ENCODE measurements around the gene IL25. TPM values are rescaled to one million over a fixed set of nuclear protein-coding genes. Genes with fewer than 3 reads are reported as not detected.

IL25 gene
- total RNA-seq, 1 donor from 2014 or later = not detected

DNA sequence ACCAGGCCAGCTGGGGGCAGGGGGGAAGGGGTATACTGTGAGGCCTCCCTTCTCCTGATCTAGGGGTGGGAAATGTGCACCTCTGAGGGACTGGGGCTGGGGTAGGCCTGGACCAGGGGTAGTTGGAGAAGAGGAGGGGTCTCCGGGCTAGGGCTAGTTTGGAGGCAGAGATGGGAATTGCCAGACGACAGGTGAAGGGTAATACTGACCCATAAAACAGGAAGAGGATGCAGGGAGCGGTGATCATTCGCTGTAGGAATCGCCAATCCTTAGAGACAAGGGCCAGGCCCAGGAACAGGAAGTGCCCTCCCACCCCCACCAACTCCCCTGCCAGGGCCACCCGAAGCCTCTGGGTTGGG is 24.3 kb upstream of the IL25 start:
- no peak for DNase-seq (ENCODE audit: low read depth)
- TF ChIP-seq, protein P1, sequence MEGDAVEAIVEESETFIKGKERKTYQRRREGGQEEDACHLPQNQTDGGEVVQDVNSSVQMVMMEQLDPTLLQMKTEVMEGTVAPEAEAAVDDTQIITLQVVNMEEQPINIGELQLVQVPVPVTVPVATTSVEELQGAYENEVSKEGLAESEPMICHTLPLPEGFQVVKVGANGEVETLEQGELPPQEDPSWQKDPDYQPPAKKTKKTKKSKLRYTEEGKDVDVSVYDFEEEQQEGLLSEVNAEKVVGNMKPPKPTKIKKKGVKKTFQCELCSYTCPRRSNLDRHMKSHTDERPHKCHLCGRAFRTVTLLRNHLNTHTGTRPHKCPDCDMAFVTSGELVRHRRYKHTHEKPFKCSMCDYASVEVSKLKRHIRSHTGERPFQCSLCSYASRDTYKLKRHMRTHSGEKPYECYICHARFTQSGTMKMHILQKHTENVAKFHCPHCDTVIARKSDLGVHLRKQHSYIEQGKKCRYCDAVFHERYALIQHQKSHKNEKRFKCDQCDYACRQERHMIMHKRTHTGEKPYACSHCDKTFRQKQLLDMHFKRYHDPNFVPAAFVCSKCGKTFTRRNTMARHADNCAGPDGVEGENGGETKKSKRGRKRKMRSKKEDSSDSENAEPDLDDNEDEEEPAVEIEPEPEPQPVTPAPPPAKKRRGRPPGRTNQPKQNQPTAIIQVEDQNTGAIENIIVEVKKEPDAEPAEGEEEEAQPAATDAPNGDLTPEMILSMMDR (conservative IDR thresholded peaks at IDR 0.05; ENCODE audit: low read depth, low read length) = no peak
- H3K4me3 ChIP-seq (ENCODE audit: low read depth, low read length) = no peak overlapping the region

DNA sequence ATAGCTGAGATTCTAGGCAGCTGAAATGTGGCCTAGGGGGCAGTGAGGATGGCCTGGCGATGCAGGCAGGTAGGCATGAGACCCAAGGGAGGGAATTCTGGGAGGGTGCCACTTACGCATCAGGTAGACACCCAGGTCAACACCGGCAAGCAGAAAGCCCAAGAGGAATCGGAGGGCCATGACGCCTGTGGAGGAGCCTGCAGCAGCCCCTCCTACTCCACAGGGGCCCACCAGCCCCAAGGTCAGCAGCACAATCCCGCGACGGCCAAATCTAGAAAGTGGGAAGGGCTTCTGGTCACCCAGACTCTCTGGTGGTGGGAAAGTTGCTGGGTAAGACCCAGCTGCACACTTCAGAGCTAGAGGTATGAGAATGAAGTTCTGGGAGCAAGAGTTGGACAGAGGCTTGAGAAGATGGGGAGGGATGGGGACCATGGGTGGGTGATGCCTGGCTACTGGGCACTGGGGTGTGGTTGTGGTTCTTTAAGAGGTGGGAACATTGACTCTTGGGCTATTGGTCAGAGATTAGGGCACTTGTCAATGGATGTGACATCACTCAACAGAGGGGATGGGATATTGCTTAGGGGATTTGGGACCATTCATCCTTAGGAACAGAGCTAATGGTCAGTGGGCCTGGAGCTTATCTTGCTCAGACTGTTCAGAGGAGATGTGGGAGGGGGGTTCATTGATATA is 23.3 kb upstream of the IL25 start:
- no peak for DNase-seq (ENCODE audit: low read depth)
- TF ChIP-seq, protein P1 (conservative IDR thresholded peaks at IDR 0.05; ENCODE audit: low read depth, low read length) = no peak
- no peak overlapping the region for H3K4me3 ChIP-seq (ENCODE audit: low read depth, low read length)

DNA sequence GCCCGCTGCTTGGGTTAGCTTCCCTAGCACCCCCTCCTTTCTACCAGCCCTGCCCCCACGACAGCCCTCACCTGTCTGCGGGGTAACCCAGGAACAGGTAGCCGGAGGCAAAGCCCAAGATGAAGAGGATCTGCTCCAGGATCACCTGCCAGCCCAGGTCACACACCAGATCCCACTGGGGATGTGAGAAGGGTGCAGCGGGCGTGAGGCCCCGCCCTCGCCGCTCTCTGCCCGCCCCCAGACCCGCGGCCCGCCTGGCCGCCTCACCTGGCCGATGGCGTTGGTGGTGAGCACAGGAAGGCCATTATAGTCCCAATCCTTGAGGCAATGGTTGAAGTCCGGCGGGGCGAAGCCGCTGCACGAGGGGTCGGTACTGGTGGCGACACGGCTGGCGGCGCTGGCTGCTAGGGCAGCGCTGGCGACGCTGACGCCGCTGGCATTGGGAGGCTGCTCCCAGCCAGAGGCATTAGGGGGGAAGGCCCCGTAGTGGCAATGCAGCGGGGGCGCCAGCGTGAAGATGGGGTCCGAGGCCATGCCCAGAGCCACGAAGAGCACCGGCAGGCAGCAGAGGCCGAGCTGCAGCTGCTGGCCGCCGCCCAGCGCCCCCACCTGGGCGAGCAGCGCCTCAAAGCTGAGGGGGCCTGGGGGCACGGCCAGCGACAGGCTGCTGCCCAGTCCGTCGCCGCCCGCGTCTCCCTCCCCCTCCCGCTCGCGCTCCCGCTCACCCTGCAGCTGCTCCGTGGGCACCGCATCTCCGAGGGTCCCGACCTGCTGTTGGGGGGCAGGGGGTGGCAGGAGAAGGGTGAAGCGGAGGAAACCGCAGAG is 20.7 kb upstream of the IL25 start:
- TF ChIP-seq, protein P1 (conservative IDR thresholded peaks at IDR 0.05; ENCODE audit: low read depth, low read length) = peak; percentile 21
- DNase-seq (ENCODE audit: low read depth) = no peak
- peak overlapping the region; percentile 64 for H3K4me3 ChIP-seq (ENCODE audit: low read depth, low read length)

DNA sequence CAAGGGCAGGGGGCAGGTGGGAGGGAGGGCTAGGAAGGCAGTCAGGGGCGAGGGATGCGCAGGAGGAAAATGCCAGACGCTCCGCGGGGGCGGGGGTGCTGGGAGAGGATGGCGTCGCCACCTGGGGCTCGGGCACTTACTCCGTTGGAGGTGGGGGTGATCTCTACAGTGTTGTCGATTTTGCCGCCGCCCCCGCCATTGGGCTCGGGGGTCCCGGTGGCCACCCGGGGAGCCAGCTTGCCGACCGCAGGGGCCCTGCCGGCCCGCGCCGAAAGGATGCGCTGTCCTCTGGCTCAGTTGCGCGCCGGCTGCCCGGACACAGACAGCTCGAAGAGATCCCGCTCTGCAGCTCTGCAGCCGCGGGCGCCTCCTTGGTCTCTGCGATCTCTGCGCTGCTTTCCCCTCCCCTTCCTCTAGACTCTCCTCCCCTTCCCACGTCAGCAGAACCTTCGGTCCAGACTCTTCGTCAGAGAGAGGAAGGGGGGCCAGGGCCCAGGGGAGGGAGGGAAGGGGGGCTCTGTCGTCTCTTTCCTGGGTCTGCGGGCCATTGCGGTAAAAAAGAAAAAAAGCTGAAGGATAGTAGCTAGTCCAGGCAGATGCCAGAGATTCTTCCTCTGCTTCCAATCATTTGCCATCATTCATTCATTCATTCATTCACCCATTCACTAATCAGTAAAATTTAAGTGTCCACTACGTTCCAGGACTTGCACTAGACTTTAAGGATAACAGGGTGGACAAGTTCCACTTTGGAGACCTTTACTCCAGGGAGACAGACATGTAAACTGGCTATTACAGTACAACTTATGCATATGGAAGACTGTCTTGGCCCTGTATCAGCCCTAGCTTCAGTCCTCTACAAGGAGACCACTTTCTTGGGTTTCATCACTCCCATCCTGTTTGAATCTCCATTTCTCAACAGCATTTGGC is 19.8 kb upstream of the IL25 start, which contains the start of gene SLC22A17:
SLC22A17 (minus strand) TSS at position 382 of the 927 bp plus-strand sequence.
- DNase-seq (ENCODE audit: low read depth) = no peak
- TF ChIP-seq, protein P1 (conservative IDR thresholded peaks at IDR 0.05; ENCODE audit: low read depth, low read length) = no peak
- H3K4me3 ChIP-seq (ENCODE audit: low read depth, low read length) = peak within 1 kb of the TSS; percentile 64

DNA sequence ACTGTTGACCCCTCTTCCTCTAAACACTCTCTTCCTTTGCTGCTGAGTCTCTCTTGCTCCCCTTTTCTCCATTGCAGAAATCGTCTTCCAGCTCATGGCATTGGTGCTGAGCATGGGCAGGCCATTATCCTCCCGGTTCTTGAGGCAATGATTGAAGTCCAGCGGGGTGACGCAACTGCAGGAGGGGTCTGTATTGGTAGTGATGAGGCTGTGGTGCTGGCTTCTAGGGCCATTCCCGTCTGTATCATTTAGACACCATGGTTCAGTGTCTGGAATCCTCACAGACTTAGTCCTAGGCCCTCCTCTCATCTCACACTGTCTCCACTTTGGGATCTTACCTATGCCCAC is 19.2 kb upstream of the IL25 start:
- no peak for DNase-seq (ENCODE audit: low read depth)
- TF ChIP-seq, protein P1 (conservative IDR thresholded peaks at IDR 0.05; ENCODE audit: low read depth, low read length) = no peak
- H3K4me3 ChIP-seq (ENCODE audit: low read depth, low read length) = no peak overlapping the region

DNA sequence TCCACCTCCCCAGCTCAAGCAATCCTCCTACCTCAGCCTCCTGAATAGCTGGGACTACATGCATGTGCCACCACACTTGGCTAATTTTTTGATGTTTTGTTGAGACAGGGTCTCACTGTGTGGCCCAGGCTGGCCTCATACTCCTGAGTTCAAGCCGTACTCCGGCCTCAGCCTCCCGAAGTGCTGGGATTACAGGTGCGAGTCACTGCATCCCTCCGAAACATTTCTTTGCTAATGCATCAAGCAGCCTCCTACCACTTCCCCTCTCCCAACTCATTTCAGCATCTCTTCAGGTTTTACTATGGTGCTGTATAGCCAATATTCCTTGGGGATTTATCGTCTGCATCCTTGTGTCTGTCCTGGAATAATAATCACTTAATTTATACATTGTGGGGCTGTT is 17.6 kb upstream of the IL25 start:
- no peak for DNase-seq (ENCODE audit: low read depth)
- TF ChIP-seq, protein P1 (conservative IDR thresholded peaks at IDR 0.05; ENCODE audit: low read depth, low read length) = no peak
- H3K4me3 ChIP-seq (ENCODE audit: low read depth, low read length) = no peak overlapping the region

All from epithelial cell of proximal tubule (primary cell).